Stimulated activated CD4-positive, alpha-beta T cell treated with anti-CD3 and anti-CD28 coated beads, TNF-alpha, amount 100 ng/mL, for 1 hour (primary cell): ENCODE results near the gene CYYR1.

Experiments used
- DNase-seq, 3 donors: peaks; one replicate each; pipeline ENCODE4 v3.0.0-alpha.2; 2020; ENCODE audit warnings: low read depth in 3 of 3, low spot score in 1 of 3

Gene CYYR1

DNA sequence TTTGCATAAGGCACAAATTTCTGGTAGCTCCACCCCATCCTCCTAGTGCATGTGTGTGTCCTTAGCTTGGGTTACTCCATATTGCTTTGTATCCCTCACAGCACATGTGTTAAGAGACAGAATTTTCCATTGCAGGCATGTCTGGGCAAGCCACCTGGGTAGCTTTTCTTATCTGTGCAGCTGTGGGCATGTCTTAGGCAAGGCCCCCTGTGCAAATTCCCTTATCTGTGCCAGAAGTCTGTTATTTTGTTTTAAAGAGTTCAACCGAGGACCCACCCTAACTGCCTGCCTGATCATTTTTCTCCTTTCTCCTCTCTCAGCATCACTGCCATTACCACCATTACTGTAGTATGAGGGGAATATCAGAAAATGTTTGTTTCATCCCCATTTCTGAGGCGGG is 131.9 kb downstream of the CYYR1 start:
- DNase-seq = no peak

DNA sequence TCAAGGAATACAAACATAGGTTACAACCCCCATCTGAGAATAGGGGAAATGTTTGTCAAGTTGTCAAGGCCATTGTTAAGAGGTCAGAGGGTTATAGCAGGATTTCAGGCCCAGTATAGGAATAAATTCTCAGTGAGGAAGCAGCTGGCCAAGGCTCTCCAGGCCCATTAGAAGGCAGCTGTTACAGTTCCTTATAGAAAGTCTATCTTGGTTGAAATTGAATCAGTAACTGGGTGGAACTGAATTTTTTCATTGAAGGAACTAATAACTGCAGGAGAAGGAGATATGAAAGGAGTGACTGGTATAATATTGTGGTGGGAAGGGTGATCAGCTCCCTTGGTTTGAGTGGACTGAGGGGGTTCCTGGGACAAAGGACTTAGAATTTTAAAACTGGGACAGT is 134.1 kb downstream of the CYYR1 start:
- no peak for DNase-seq

DNA sequence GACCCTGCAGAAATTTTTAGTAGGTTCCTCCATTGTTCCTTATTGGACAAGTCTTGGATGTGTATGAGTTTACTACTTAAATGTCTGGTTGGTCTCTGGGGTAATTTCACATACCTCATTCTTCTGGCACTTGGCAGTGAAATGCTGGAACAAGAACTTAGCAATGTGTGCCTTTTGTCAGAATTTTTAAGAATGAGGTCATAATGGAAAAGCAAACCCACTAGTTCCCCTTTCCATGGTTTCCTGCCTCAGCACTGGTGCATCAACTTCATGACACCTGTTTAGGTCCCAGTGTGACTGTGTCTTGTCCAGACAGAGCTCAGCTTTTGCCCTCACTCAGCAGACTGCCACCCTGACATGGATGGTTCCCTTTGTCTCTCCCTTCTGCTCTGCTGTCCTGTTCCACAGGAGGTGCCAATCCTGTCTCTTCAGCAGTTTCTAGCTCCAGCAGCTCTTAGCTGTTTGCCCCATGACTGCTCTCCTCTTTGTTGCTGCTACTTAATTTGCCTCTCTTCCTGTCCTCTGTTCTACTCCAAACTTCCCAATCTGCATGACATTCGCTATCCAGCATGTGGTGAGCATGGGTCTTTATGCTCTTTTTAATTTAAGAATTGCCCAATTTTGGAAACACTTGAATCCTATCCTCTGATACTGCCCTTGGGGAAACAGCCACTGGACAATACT is 135.6 kb downstream of the CYYR1 start:
- DNase-seq = no peak

DNA sequence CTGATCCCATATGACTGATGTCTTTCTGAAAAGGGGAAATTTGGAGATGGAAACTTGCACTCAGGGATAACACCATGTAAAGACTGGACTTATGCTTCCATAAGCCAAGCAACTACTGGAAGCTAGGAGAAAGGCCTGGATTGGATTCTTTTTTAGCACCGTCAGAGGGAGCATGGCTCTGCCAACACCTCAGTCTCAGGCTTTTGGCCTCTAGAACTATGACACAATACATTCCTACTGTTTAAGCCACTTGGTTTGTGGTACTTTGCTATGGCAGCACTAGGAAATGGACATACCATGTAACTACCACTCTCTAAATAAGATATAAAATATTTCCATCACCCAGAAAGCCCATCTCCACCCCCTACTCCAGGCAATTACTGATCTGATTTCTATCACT is 139.7 kb downstream of the CYYR1 start:
- DNase-seq = no peak

DNA sequence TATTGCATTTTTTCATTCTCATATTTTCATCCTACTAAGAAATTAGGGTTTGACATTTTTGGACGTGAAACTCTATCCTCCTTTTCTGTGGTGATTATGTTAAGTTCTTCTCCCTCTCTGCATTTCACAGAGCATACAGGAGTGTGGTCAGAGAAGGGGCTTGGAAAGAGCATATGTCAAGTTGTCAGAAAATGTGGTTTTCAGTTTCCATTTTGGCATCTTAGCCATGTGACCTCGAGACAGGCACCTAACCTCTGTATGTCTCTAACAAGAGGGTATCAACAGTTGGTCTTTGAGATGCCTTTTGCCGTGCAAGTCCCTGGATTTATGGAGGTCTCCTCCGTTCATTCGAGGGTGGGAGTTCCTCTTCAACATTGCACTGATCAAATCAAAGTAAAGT is 140.7 kb downstream of the CYYR1 start:
- no peak for DNase-seq

DNA sequence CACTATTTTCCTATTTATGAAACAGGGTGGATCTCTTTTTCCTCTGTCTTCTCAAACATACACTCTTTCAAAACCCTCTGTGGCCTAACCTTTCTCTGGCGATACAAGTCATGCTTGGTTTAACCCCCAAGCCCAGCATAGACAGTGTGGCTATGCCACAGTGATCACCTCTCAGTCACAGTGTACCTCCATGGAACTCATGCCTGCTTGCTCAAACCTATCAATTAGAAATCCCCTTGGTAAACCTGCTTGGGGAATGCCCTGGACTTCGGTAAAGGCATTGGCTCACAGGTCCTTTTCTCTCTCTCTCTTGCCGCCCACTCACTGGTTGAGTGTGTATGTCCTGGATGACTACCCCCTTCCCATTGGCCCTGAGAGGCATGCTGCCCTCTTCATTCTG is 147.5 kb downstream of the CYYR1 start:
- DNase-seq = no peak

DNA sequence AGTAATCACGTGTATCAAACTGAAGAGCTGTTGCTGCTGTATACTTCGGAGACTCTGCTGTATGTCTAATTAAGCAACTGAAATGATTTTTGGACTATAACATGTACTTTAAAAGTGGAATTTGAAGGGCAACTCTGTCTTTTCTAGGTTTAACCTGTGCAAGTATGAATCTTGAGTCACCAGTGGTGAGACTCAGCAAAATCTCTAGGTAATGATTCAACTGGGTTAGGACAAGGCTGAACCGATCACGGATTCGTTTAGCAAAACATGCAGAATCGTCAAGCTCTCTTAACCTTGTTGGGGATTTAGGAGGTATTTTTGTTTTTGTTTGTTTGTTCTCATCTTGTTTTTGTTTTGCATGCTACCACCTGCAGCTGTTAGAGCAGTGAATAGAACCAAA is 149.6 kb downstream of the CYYR1 start:
- DNase-seq = no peak

DNA sequence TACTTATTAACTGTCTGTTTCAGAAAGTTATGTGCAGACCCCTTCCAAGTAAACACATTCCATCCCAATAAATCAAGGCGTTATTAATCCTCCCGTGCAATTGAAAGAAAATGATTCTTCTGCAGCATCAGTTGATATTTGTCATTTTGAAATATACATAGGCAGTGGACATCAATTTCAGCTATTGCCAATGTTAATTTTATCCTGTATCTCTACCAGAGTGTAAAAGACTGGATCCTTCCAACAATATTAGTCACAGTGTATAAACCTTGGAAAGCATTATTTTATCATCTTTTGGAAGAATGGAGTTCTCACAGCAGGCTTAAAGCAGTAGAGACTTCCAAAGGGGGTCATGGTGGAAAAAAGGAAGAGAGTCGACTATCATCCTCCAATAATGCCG is 150.4 kb downstream of the CYYR1 start:
- no peak for DNase-seq

DNA sequence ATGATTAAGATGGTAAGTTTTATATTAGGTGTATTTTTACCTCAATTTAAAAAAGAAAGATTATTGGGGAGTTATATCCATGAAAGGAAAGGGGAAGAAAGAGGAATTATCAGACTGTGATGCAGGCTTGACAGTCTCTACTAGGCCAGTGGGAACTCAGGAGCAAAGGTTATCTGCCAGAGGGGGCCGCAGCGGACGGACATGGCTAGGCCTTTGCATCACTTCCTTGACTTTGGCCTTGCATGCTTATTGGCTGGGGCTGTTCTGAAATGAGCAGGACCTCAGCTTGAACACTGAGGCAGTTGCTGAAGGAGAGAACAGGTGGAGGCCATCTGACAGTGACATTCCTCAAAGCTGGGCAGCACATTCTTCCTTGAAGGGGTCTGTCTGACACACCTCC is 150.9 kb downstream of the CYYR1 start:
- DNase-seq = no peak

DNA sequence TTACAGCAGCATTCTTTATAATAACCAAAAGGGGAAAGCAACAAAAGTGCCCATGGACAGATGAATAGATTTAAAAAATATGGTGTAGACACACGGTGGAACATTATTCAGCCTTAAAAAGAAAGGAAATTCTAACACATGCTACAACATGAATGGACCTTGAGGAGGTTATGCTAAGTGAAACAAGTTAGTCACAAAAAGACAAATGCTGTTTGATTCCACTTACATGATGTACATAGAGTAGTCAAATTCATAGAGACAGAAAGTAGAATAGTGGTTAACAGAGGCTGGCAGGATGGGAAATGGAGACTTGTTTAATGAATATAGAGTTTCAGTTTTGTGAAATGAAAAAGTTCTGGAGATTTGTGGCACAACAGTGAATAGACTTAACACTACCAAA is 151.4 kb downstream of the CYYR1 start:
- no peak for DNase-seq
